Mesothelial cell of epicardium (in vitro differentiated cells): ENCODE measurements around the gene NTF4. TPM values are rescaled to one million over a fixed set of nuclear protein-coding genes. Genes with fewer than 3 reads are reported as not detected.

Source experiments
- DNase-seq, 2 experiments: peaks; one replicate each; pipeline ENCODE4 v3.0.0; 2021; ENCODE audit warnings: low spot score in 2 of 2; ENCODE audit not compliant: unreplicated experiment in 2 of 2
- H3K27ac Mint-ChIP-seq: 2 replicates; pipeline ENCODE4 v1.8.0; 2021; ENCODE audit warnings: mixed read lengths
- H3K27me3 Mint-ChIP-seq: 2 replicates; pipeline ENCODE4 v1.8.0; 2021; ENCODE audit warnings: low read depth, mixed read lengths
- H3K36me3 Mint-ChIP-seq: 2 replicates; pipeline ENCODE4 v1.8.0; 2021; ENCODE audit warnings: mixed read lengths
- H3K4me1 Mint-ChIP-seq: 2 replicates; pipeline ENCODE4 v1.8.0; 2021; ENCODE audit warnings: mixed read lengths
- H3K4me3 Mint-ChIP-seq: 2 replicates; pipeline ENCODE4 v1.8.0; 2021; ENCODE audit warnings: mild to moderate bottlenecking, moderate library complexity, mixed read lengths
- H3K9me3 Mint-ChIP-seq: 2 replicates; pipeline ENCODE4 v1.8.0; 2021; ENCODE audit warnings: mixed read lengths
- CTCF ChIP-seq: fragments of 200-600 bp; sonication (generic); IDR thresholded peaks from one replicate; pipeline ENCODE4 v1.5.0; 2021; ENCODE audit warnings: antibody characterized with exemption; ENCODE audit not compliant: unreplicated experiment
- total RNA-seq: library from RNA; stranded (reverse); gene quantifications from 3 replicates; pipeline ENCODE4 v1.2.1, GENCODE V29; 2021

Gene NTF4
- total RNA-seq, 1 donor from 2014 or later: 48.5 TPM

DNA sequence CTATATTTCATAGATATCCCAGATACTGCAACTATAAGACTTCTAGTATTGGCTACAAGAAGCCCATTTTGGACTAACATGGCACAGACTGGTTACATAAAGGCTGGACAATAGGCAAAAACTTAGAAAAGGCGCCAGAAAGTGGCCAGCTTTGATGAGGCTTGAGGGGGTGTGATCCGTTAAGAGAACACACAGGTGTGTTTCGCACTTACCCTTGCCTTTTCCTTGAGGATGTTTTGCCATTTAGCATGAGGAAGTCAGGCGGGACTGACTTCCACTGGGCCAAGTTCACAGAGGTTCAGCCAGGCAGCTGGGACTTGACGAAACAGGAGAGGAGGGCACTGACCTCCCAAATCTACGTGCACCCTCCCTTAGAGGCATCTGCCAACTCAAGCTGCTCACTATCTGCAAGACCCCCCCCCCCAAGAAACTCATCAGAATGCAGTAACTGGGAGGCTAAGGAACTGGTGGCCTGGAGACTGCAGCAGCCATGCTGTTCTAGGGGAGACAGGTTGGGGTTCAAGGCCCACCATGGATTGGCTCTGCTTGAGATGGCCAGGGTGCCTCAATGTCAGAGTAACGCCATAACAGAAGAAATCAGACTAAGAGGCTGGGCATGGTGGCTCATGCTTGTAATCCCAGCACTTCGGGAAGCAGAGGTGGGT, 45.1 kb upstream of the NTF4 start:
- Mint-ChIP-seq H3K4me1 (peaks cover 11% of the 10 kb centered on the region), H3K36me3 (peaks cover 18% of the 10 kb centered on the region), H3K27me3 (no peaks in the 10 kb centered on the region), H3K9me3 (no peaks in the 10 kb centered on the region), H3K4me3 (no peak overlapping the region), H3K27ac (peak overlapping the region; percentile 19)
- no peak for DNase-seq
- TF ChIP-seq CTCF: no peak

DNA sequence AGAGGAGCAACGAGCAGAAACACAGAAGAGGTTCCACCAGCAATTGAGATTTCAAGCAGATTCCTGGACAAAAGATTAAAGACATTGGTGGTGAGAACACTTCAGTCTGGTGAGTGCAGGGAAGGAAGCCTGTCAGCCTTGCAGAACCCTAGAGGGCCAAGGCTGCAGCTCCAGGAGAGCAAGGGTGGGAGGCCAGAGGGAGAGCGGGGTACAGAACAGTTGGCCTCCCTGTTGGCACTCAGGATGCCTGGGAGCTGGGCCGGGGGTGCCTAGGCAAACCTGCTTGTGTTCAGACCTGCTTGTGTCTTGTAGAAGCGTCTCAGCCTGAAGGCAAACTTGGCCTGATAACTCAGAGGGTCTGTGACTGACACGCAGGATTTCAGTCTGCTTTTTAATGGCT, 44.4 kb upstream of the NTF4 start:
- H3K4me3 Mint-ChIP-seq: no peak overlapping the region
- peaks cover 19% of the 10 kb centered on the region for H3K36me3 Mint-ChIP-seq
- H3K4me1 Mint-ChIP-seq: peaks cover 10% of the 10 kb centered on the region
- TF ChIP-seq CTCF: no peak
- H3K9me3 Mint-ChIP-seq: no peaks in the 10 kb centered on the region
- no peak for DNase-seq
- H3K27ac Mint-ChIP-seq: peak overlapping the region; percentile 19
- H3K27me3 Mint-ChIP-seq: no peaks in the 10 kb centered on the region

DNA sequence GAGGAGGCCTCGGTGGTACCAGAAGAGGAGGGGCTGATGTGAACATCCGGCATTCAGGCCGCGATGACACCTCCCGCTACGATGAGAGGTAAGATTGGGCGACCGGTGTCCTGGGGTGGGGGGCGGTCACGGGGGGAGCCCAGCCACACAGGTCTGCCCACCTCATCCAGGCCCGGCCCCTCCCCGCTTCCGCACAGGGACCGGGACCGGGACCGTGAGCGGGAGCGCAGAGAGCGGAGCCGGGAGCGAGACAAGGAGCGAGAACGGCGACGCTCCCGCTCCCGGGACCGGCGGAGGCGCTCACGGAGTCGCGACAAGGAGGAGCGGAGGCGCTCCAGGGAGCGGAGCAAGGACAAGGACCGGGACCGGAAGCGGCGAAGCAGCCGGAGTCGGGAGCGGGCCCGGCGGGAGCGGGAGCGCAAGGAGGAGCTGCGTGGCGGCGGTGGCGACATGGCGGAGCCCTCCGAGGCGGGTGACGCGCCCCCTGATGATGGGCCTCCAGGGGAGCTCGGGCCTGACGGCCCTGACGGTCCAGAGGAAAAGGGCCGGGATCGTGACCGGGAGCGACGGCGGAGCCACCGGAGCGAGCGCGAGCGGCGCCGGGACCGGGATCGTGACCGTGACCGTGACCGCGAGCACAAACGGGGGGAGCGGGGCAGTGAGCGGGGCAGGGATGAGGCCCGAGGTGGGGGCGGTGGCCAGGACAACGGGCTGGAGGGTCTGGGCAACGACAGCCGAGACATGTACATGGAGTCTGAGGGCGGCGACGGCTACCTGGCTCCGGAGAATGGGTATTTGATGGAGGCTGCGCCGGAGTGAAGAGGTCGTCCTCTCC, 43.2 kb upstream of the NTF4 start:
- no peak for DNase-seq
- no peaks in the 10 kb centered on the region for H3K9me3 Mint-ChIP-seq
- no peak overlapping the region for H3K4me3 Mint-ChIP-seq
- no peak overlapping the region for H3K27ac Mint-ChIP-seq
- peaks cover 2% of the 10 kb centered on the region for H3K4me1 Mint-ChIP-seq
- H3K27me3 Mint-ChIP-seq: no peaks in the 10 kb centered on the region
- TF ChIP-seq CTCF: no peak
- H3K36me3 Mint-ChIP-seq: peaks cover 19% of the 10 kb centered on the region

DNA sequence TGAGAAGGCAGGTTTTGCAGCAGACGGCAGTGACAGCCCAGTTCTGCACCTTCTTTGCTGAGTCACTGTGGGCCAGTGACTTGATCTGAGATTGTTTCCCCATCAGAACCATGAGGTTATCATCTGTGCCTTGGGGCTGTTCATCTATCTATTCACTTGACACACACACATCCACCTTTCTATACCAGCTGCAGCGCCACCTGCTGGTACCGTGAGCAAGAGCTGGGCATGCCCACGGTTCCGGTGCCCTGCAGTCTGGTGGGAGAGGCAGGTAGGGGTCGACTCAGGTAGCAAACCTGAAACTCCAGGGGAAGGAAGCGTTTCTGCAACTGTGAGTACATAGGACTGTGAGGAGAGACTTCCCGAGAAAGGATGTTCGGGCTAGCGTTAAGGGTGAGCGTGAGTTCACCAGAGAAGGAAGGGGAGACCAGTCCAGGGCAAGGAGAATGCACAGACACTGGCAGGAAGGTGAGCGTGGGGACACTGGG, 42.1 kb upstream of the NTF4 start:
- Mint-ChIP-seq H3K4me3 (no peak overlapping the region), H3K27me3 (no peaks in the 10 kb centered on the region), H3K4me1 (no peaks in the 10 kb centered on the region), H3K36me3 (peaks cover 21% of the 10 kb centered on the region), H3K27ac (peak overlapping the region; percentile 5), H3K9me3 (no peaks in the 10 kb centered on the region)
- DNase-seq: peak in 1 of 2 experiments; percentile 72
- peak; percentile 76 for TF ChIP-seq CTCF

DNA sequence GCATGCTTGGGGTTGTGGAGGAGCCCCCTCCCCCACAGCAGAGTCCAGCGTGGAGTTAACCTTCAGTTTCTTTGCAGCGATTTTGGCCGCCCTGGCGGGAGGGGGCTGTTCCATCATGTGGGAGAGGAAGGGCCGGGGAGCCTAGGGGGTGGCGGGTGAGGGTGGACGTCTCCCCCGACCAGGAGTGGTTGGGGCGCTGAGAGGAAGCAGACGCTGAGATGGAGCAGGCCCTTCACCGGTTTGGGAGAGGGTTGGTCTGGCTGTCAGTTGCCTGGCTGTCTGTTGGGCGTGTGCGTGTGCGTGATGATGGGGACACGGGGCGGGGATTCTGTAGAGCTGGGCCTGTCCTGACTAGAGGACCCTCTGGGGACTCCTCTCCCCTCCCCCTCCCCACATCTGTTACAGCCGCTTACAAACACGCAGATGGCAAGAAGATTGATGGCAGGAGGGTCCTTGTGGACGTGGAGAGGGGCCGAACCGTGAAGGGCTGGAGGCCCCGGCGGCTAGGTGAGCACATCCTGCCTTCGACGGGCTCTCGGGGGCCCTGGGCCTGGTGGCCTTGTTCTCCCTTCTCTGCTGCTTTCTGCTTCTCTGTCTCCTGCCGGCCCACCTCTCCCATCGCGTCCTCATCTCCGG, 39.7 kb upstream of the NTF4 start:
- H3K4me3 Mint-ChIP-seq: no peak overlapping the region
- H3K27me3 Mint-ChIP-seq: no peaks in the 10 kb centered on the region
- no peak for TF ChIP-seq CTCF
- H3K27ac Mint-ChIP-seq: peak overlapping the region; percentile 21
- DNase-seq: no peak
- H3K36me3 Mint-ChIP-seq: peaks cover 36% of the 10 kb centered on the region
- no peaks in the 10 kb centered on the region for H3K9me3 Mint-ChIP-seq
- H3K4me1 Mint-ChIP-seq: no peaks in the 10 kb centered on the region
